GM19395 (cell line): ENCODE data around the gene UNC5CL.
A peak's percentile ranks its signal among the peaks of the same experiment; 100 is the strongest.
"Not testable (repeated sequence)": the region's sequence is repeated elsewhere in the genome, so short reads cannot be mapped to it uniquely, and the experiment has no call there.

Experiments
- ATAC-seq: cut with Tn5 transposase; IDR thresholded peaks from one replicate; pipeline ENCODE4 v1.9.1; 2021; ENCODE audit warnings: mild to moderate bottlenecking, moderate library complexity; ENCODE audit not compliant: unreplicated experiment

UNC5CL gene

GRCh38 chr6:41040940-41041536, 2.0 kb upstream of the UNC5CL start:
- ATAC-seq, result no peak

GRCh38 chr6:41040101-41040939, 1.3 kb upstream of the UNC5CL start:
- no peak for ATAC-seq

GRCh38 chr6:41038205-41038604, 816 bp downstream of the UNC5CL start:
- no peak for ATAC-seq

- no peak for ATAC-seq
These were observed 1.7 kb downstream of the UNC5CL start for GRCh38 chr6:41037107-41037900.

GRCh38 chr6:41036601-41037000, 2.4 kb downstream of the UNC5CL start:
- ATAC-seq, result no peak

- ATAC-seq, result no peak
These were observed 2.8 kb downstream of the UNC5CL start for GRCh38 chr6:41036186-41036585.

GRCh38 chr6:41033776-41034175, 5.2 kb downstream of the UNC5CL start:
- ATAC-seq, result no peak

GRCh38 chr6:41032830-41033229, 6.2 kb downstream of the UNC5CL start:
- no peak for ATAC-seq

GRCh38 chr6:41028561-41029412, 10.2 kb downstream of the UNC5CL start:
- no peak for ATAC-seq

- peak; percentile 87 for ATAC-seq
These were observed 11.0 kb downstream of the UNC5CL start for GRCh38 chr6:41027799-41028560.

- ATAC-seq, result no peak
These were observed 11.8 kb downstream of the UNC5CL start for GRCh38 chr6:41027241-41027640.

GRCh38 chr6:41025966-41026530, 13.0 kb downstream of the UNC5CL start:
- ATAC-seq, result no peak

- no peak for ATAC-seq
These were observed 15.9 kb downstream of the UNC5CL start for GRCh38 chr6:41023114-41023513.

- ATAC-seq, result no peak
These were observed 16.7 kb downstream of the UNC5CL start for GRCh38 chr6:41022294-41022693.

GRCh38 chr6:41021832-41022231, 17.2 kb downstream of the UNC5CL start:
- ATAC-seq, result no peak

GRCh38 chr6:41017663-41018062, 21.4 kb downstream of the UNC5CL start:
- ATAC-seq, result no peak

GRCh38 chr6:41015860-41016259, 23.2 kb downstream of the UNC5CL start:
- ATAC-seq, result not testable (repeated sequence)

GRCh38 chr6:41014780-41015179, 24.2 kb downstream of the UNC5CL start:
- ATAC-seq, result no peak

- no peak for ATAC-seq
These were observed 25.4 kb downstream of the UNC5CL start for GRCh38 chr6:41013466-41014153.
